HEK293T (cell line): ENCODE measurements around the gene PMS2.

Experiments used
- CTCF ChIA-PET: fragments of 350-600 bp; formaldehyde crosslinking; extraction: SDS; loops from one replicate; lab custom pipeline; 2021; ENCODE audit warnings: antibody characterized with exemption, inconsistent platforms; lab: Yijun Ruan, JAX
- POLR2A ChIA-PET: fragments of 350-600 bp; formaldehyde crosslinking; extraction: SDS; loops from one replicate; lab custom pipeline; 2020; ENCODE audit warnings: antibody characterized with exemption, inconsistent platforms; lab: Yijun Ruan, JAX
- DNase-seq: peaks from one replicate; pipeline ENCODE4 v3.0.0; 2012; ENCODE audit warnings: mixed read lengths; ENCODE audit errors: extremely low spot score
- ARNT ChIP-seq: fragments of 450-650 bp; IDR thresholded peaks from 2 replicates; pipeline ENCODE4 v1.6.1; 2017; ENCODE audit warnings: mild to moderate bottlenecking
- BHLHE40 ChIP-seq: fragments of 450-650 bp; IDR thresholded peaks from 2 replicates; pipeline ENCODE4 v1.6.1; 2016; ENCODE audit warnings: mild to moderate bottlenecking, moderate library complexity, borderline replicate concordance
- CTBP1 ChIP-seq: fragments of 450-650 bp; IDR thresholded peaks from 2 replicates; pipeline ENCODE4 v1.6.1; 2016; ENCODE audit warnings: borderline replicate concordance
- ELF4 ChIP-seq: fragments of 450-650 bp; IDR thresholded peaks from 2 replicates; pipeline ENCODE4 v1.6.1; 2017; ENCODE audit warnings: antibody characterized with exemption
- FOXA1 ChIP-seq: fragments of 450-650 bp; IDR thresholded peaks from 2 replicates; pipeline ENCODE4 v1.6.1; 2016; ENCODE audit warnings: mild to moderate bottlenecking
- FOXK2 ChIP-seq: fragments of 450-650 bp; IDR thresholded peaks from 2 replicates; pipeline ENCODE4 v1.6.1; 2016; ENCODE audit warnings: mild to moderate bottlenecking
- FOXM1 ChIP-seq: fragments of 450-650 bp; IDR thresholded peaks from 2 replicates; pipeline ENCODE4 v1.6.1; 2017; ENCODE audit warnings: mild to moderate bottlenecking, borderline replicate concordance
- HDGF ChIP-seq: fragments of 450-650 bp; IDR thresholded peaks from 2 replicates; pipeline ENCODE4 v1.6.1; 2017; ENCODE audit warnings: antibody characterized with exemption, borderline replicate concordance
- L3MBTL2 ChIP-seq: fragments of 450-650 bp; conservative IDR thresholded peaks from 2 replicates; pipeline ENCODE4 v1.6.1; 2016; ENCODE audit warnings: mild to moderate bottlenecking
- LEF1 ChIP-seq: fragments of 450-650 bp; IDR thresholded peaks from 2 replicates; pipeline ENCODE4 v1.6.1; 2017; ENCODE audit warnings: mild to moderate bottlenecking, borderline replicate concordance
- NFRKB ChIP-seq: fragments of 450-650 bp; IDR thresholded peaks from 2 replicates; pipeline ENCODE4 v1.6.1; 2016; ENCODE audit warnings: mild to moderate bottlenecking, moderate library complexity
- SP1 ChIP-seq: fragments of 450-650 bp; IDR thresholded peaks from 2 replicates; pipeline ENCODE4 v1.6.1; 2017
- SUZ12 ChIP-seq: fragments of 450-650 bp; IDR thresholded peaks from 2 replicates; pipeline ENCODE4 v1.6.1; 2016; ENCODE audit warnings: mild to moderate bottlenecking
- TARDBP ChIP-seq: fragments of 450-650 bp; IDR thresholded peaks from 2 replicates; pipeline ENCODE4 v1.6.1; 2016
- ZNF384 ChIP-seq: fragments of 450-650 bp; IDR thresholded peaks from 2 replicates; pipeline ENCODE4 v1.6.1; 2016
- TF ChIP-seq, protein P1 (sequence below): fragments of 450-650 bp; IDR thresholded peaks from 2 replicates; pipeline ENCODE4 v1.6.1; 2016

The PMS2 gene

DNA sequence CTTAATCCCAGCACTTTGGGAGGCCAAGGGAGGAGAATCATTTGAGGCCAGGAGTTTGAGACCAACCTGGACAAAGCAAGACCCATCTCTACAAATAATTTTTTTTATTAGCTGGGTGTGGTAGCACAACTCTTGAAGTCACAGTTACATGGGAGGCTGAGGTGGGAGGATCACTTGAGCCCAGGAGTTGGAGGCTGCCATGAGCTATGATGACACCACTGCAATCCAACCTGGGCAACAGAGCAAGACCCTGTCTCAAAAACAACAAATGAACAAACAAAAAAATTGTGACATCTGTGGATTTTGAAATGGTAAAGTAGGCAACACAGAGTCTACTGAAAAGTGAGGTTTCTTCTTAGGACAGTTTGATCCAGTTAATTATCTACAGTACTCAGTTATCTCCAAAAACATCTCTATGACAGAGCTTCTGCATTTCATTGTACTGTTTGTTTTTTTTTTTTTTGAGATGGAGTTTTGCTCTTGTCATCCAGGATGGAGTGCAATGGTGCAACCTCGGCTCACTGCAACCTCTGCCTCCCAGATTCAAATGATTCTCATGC is 19.0 kb upstream of the PMS2 start:
- ChIA-PET CTCF (no interaction called here), POLR2A (no interaction called here)
- no peak for TF ChIP-seq FOXM1
- DNase-seq = no peak

DNA sequence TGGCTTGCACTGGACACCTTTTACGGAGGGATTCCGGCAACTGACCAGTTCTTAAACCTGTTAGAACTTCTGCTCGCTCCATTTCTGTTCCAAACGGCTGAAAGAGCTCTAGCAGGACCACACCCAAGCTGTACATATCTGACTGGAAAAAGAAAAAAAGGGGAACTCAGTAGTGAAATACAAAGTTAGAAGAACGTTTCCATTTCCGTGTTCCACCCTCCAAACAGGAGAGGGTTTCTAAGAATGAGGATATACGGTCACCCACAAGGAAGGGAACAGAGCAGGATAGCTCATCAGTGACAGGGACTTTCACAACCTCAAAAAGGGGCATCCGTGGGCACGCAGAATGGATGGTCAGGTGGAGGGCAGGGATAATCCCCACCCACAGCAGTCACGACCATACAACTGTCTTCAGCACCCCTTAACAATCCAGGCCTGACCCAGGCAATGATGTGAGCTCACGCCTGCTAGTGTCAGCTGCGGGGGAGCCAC is 18.0 kb upstream of the PMS2 start:
- ChIA-PET CTCF (interaction anchor here (0.6 kb wide), 1 partner anchor 12 kb away, joined by 3 read pairs; no protein-coding TSS in a partner anchor), POLR2A (no interaction called here)
- no peak for DNase-seq
- TF ChIP-seq SP1 = no peak
- TF ChIP-seq, protein P1, sequence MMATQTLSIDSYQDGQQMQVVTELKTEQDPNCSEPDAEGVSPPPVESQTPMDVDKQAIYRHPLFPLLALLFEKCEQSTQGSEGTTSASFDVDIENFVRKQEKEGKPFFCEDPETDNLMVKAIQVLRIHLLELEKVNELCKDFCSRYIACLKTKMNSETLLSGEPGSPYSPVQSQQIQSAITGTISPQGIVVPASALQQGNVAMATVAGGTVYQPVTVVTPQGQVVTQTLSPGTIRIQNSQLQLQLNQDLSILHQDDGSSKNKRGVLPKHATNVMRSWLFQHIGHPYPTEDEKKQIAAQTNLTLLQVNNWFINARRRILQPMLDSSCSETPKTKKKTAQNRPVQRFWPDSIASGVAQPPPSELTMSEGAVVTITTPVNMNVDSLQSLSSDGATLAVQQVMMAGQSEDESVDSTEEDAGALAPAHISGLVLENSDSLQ = no peak
- no peak for TF ChIP-seq HDGF
- no peak for TF ChIP-seq BHLHE40
- TF ChIP-seq L3MBTL2 = no peak
- TF ChIP-seq FOXK2 = no peak
- no peak for TF ChIP-seq NFRKB
- TF ChIP-seq FOXM1 = no peak
- TF ChIP-seq TARDBP = no peak
- no peak for TF ChIP-seq ZNF384
- no peak for TF ChIP-seq SUZ12

DNA sequence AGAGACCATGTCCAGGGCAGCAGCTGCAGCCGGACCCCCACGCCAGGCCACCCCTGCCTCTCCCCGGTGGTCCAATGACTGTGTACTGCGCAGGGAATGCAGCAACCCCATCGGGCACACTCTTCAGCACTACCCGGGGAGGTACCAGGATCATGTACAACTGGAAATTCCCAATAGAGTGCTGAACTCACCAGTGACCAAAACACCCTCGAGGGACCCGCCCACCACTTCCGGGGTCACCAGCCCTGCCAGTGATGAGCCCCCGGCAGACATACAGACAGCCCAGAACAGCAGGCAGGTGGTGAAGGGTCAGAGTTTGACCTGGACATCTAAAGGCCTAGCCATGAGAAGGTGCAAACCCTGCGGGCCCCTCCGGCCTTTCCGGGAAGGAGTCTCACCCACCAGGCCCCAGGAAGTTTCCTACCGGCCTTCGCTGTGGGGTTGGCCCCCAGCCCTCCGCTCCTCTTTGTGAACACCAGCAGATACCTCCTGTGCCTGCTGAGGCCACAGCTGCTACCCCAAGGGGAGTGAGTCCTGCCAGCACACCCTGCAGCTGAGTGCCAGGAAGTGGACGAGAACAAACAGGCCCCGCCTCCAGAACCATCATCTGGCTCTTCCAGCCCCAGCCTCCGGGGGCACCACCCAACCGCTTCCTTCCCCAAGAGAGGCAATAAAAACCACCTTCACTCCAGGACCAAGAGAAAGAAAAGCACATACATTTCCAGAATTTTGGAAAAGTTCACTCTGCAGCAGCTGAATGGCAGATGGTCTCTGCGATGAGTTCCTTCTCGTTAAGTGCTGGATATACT is 17.4 kb upstream of the PMS2 start:
- ChIA-PET CTCF (no interaction called here), POLR2A (no interaction called here)
- TF ChIP-seq, protein P1 = no peak
- TF ChIP-seq HDGF (no peak), ARNT (no peak), BHLHE40 (no peak), L3MBTL2 (no peak), CTBP1 (no peak), LEF1 (no peak), TARDBP (no peak)
- DNase-seq = peak; percentile 53

DNA sequence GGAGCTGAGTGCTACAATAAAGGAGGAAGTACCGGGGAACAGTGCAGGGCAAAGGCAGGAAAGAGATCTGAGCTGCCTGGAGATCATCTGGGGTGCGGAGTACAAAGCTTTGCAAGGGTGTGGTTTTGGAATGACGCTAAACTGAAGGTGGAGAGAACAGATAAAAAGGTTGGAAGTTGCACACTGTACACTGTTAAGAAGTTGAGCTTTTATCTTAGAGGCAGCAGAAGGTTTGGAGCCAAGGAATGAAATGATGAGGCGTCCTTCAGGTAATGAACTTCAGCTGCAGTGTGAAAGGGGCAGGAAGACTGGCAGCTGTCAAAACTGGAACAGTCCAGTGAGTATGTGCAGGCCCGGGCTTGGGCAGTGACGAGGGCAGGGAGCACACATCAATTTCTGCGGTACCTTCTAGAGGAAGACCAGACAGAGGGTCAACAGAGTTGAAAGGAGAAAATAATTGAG is 15.2 kb upstream of the PMS2 start:
- TF ChIP-seq LEF1 (no peak), CTBP1 (no peak), HDGF (no peak), ZNF384 (no peak), FOXA1 (no peak), ARNT (no peak), SP1 (no peak), NFRKB (no peak), FOXM1 (no peak), SUZ12 (no peak)
- POLR2A ChIA-PET = interaction anchor here (1.1 to 1.2 kb wide), 2 partner anchors 8 to 63 kb away, joined by 3 to 5 read pairs; no protein-coding TSS in a partner anchor
- no peak for DNase-seq
- CTCF ChIA-PET = interaction anchor here (1.0 to 1.1 kb wide), 2 partner anchors 22 to 82 kb away, joined by 3 read pairs; no protein-coding TSS in a partner anchor

DNA sequence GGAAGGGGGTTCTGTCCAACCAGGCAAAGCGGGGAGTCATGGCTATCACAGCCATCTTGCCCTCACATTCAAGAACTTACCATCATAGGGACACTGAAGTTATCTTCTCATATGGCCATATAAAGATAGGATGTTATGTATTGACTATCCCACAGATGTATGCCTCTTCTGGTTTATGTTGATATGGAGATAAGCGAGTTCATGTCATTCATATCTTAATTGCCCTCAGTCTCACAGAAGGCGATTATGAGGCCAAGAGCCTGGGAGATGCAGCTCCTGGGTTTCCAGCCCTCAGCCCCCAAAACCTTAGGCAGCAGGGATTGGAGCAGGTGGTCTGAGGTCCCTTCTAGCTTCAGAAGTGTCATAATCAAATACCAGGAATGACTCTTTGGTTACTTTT is 13.9 kb upstream of the PMS2 start:
- no peak for TF ChIP-seq FOXM1
- POLR2A ChIA-PET = interaction anchor here (3.1 kb wide), 1 partner anchor 14 kb away, joined by 13 read pairs; the partner anchor contains the start of genes AIMP2 and PMS2
- CTCF ChIA-PET = no interaction called here
- DNase-seq = no peak

DNA sequence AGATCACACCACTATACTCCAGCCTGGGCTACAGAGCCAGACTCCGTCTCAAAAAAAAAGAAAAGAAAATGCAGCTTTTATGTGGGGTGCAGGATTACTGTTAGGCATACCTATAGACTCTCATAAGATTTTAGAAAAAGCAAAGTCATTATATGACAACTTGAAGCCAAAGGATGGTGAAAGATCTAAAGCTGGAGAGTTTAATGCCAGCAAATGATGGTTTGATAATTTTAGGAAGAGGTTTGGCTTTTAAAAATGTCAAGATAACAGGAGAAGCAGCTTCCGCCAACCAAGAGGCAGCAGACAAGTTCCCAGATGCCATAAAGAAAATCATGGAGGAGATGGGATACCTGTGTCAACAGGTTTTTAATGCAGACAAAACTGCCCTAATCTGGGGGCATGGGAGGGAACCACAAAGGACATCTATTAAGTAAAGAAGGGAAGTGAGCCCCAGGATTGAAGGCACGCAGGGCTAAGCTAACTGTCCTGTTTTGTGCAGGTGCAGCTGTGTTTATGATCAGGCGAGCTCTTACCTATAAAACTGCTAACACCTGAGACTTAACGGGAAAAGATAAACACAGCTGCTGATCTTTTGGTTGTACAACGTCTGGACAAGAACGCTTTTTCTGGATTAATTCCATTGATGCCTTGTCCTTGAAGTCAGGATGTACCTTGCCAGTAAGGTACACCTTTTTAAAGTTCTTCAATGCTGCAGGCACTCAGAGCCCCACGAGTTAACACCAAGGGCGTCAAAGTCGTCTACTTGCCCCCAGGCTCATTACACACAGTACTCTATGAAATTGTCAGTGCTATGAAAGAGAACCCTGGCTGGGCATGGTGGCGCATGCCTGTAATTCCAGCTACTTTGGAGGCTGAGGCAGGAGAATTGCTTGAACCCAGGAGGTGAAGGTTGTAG is 11.8 kb upstream of the PMS2 start:
- CTCF ChIA-PET = interaction anchor here (0.6 kb wide), 1 partner anchor 583 kb away, joined by 4 read pairs; no protein-coding TSS in a partner anchor
- DNase-seq = no peak
- TF ChIP-seq, protein P1 = no peak
- no peak for TF ChIP-seq CTBP1
- POLR2A ChIA-PET = interaction anchor here (3.1 kb wide), 1 partner anchor 12 kb away, joined by 13 read pairs; the partner anchor contains the start of genes AIMP2 and PMS2

DNA sequence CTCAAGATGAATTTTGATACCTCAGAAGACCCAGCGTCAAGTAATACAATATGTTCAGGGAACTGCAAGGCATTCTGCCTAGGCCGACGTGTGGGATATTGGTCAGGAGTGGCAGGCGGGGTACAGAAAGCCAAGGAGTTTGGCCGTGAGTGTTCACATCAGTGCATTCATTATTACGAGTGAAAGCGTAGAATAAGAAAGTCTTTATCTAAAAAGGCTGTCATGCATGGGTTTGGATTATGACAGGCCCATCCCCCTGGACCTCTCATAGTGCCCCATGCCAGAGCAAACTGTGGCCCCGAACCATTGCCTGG is 7.8 kb upstream of the PMS2 start:
- TF ChIP-seq LEF1 (no peak), ELF4 (no peak), TARDBP (no peak)
- ChIA-PET CTCF (no interaction called here), POLR2A (interaction anchor here (1.5 kb wide), 1 partner anchor 7 kb away, joined by 3 read pairs; the partner anchor contains the start of genes AIMP2 and PMS2)
- no peak for DNase-seq
